Spleen (tissue), 7 donors: Measurements from ENCODE around the gene ST3GAL3.

Experiments
- POLR2AphosphoS5 ChIP-seq, 3 donors: sonication (generic); formaldehyde crosslinking; IDR thresholded peaks; one replicate each; pipeline ENCODE4 v1.5.1; 2017; ENCODE audit warnings: antibody characterized with exemption in 3 of 3
- TF ChIP-seq, protein P1 (sequence below), 11 experiments: fragments of 200-600 bp in 7 of 11; fragments of 450-650 bp in 4 of 11; sonication (generic) in 4 of 11; IDR thresholded peaks in 8 of 11; conservative IDR thresholded peaks in 3 of 11; 1 replicate in 7 of 11; 2 replicates in 4 of 11; pipeline versions ENCODE4 v1.4.0 to v1.8.0; 2016 to 2021; ENCODE audit warnings: antibody characterized with exemption in 11 of 11, inconsistent platforms in 4 of 11, mild to moderate bottlenecking in 1 of 11
- donor health status: DM: no; HTN: no; CAD: no; lungs with moderate emphysema.
- donor health status: DM: no; HTN: no; CAD: no.
- donor health status: DM: no; HTN: no; CAD: no.

DNA sequence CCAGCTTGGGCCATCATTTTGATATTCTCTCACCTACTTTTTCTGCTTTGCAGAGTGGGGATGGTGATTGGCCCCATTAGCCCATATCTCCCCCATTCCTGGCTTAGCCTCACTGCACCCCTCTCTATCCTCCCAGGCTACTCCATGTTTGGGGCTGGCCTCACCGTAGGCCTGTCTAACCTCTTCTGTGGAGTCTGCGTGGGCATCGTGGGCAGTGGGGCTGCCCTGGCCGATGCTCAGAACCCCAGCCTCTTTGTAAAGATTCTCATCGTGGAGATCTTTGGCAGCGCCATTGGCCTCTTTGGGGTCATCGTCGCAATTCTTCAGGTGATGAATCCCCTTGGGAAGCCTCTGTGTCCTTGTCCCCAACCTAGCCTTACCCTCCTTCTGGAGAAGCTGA is 269.6 kb downstream of the ST3GAL3 start:
- TF ChIP-seq, protein P1, sequence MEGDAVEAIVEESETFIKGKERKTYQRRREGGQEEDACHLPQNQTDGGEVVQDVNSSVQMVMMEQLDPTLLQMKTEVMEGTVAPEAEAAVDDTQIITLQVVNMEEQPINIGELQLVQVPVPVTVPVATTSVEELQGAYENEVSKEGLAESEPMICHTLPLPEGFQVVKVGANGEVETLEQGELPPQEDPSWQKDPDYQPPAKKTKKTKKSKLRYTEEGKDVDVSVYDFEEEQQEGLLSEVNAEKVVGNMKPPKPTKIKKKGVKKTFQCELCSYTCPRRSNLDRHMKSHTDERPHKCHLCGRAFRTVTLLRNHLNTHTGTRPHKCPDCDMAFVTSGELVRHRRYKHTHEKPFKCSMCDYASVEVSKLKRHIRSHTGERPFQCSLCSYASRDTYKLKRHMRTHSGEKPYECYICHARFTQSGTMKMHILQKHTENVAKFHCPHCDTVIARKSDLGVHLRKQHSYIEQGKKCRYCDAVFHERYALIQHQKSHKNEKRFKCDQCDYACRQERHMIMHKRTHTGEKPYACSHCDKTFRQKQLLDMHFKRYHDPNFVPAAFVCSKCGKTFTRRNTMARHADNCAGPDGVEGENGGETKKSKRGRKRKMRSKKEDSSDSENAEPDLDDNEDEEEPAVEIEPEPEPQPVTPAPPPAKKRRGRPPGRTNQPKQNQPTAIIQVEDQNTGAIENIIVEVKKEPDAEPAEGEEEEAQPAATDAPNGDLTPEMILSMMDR (IDR thresholded peaks at IDR 0.05 in 8 of 11, conservative IDR thresholded peaks at IDR 0.05 in 3 of 11) = no peak
- no peak for TF ChIP-seq POLR2AphosphoS5 (IDR thresholded peaks at IDR 0.05)
